Measurements from ENCODE around the gene CACNA1S. TPM values are rescaled to one million over a fixed set of nuclear protein-coding genes. Genes with fewer than 3 reads are reported as not detected.

Gene CACNA1S
- total RNA-seq, 4 donors from 2014 or later, result not detected

DNA sequence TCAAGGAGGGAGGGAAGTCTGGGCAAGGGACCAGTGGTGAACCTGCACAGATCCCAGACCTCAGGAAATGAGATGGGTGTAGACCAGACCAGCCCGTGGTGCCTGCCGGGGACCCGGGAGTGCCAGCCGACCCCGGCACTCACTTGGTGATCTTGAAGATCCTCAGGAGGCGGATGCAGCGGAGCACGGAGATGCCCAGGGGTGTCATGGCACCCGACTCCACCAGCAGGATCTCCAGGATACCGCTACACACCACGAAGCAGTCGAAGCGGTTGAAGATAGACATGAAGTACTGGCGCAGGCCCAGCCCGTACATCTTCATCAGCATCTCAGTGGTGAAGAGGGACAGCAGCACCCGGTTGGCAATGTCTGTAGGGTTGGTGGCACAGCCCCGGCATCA lies 34.5 kb downstream of the CACNA1S start:
- Histone ChIP-seq H3K27me3 (peaks cover 0 to 9% (median 0%) of the 10 kb centered on the region in 4 donors), H3K9me3 (no peaks in the 10 kb centered on the region), H3K4me3 (no peak overlapping the region), H3K36me3 (no peaks in the 10 kb centered on the region), H3K27ac (no peak overlapping the region), H3K4me1 (no peaks in the 10 kb centered on the region)
- TF ChIP-seq POLR2A (IDR thresholded peaks at IDR 0.05), result no peak
- TF ChIP-seq, protein P1, sequence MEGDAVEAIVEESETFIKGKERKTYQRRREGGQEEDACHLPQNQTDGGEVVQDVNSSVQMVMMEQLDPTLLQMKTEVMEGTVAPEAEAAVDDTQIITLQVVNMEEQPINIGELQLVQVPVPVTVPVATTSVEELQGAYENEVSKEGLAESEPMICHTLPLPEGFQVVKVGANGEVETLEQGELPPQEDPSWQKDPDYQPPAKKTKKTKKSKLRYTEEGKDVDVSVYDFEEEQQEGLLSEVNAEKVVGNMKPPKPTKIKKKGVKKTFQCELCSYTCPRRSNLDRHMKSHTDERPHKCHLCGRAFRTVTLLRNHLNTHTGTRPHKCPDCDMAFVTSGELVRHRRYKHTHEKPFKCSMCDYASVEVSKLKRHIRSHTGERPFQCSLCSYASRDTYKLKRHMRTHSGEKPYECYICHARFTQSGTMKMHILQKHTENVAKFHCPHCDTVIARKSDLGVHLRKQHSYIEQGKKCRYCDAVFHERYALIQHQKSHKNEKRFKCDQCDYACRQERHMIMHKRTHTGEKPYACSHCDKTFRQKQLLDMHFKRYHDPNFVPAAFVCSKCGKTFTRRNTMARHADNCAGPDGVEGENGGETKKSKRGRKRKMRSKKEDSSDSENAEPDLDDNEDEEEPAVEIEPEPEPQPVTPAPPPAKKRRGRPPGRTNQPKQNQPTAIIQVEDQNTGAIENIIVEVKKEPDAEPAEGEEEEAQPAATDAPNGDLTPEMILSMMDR (IDR thresholded peaks at IDR 0.05), result no peak
- no peak for DNase-seq
- intact Hi-C loops (cut with DNase I), result no loop called here
- WGBS, 2 donors, result 86 to 89% methylated on average over 17 of the region's 17 CpGs

DNA sequence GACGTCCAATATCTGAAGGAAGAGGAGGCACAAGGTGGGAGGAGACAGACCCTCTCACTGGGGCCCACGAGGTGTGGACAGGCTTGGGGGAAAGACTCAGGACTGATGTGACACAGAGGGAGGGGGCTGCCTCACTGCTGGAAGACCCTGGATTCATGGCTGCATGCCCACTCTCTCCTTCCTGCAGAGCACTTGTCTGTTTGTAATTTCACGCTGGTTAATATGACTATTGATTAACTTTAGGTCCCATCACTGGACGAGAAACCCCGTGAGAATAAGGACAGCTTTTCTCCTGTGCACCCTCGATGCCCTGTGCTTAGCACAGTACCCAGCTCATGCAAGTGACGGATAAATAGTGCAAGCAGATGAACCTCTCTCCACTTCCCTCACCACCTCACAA lies 35.1 kb downstream of the CACNA1S start:
- peaks cover 0 to 8% (median 0%) of the 10 kb centered on the region in 4 donors for H3K27me3 ChIP-seq
- TF ChIP-seq, protein P1 (IDR thresholded peaks at IDR 0.05), result no peak
- no peak for TF ChIP-seq POLR2A (IDR thresholded peaks at IDR 0.05)
- intact Hi-C loops (cut with DNase I), result no loop called here
- H3K4me1 ChIP-seq, result no peaks in the 10 kb centered on the region
- 69 to 76% methylated on average over 5 to 7 of the region's 7 CpGs for WGBS, 2 donors
- no peaks in the 10 kb centered on the region for H3K36me3 ChIP-seq
- H3K9me3 ChIP-seq, result no peaks in the 10 kb centered on the region
- no peak overlapping the region for H3K27ac ChIP-seq
- DNase-seq, result no peak
- no peak overlapping the region for H3K4me3 ChIP-seq

DNA sequence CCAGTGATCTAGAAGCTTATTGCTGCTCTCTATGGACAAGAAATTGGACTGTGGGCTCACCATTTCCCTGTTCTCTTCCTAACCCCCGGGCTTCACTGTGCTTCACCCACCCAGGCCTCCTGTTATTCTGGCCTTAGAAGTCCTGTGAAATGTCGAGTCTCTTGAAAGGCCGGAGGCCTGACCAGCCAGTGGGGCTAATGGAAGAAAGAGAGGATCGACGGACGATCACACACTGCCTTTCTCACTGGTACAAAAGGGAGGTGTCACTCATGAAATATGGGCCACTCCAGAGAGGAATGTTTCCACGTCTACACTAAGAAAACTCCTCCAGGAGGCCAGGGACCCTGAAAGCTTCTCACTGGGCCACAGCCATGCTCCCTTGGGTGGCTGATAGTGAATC lies 36.1 kb downstream of the CACNA1S start:
- TF ChIP-seq POLR2A (IDR thresholded peaks at IDR 0.05), result no peak
- TF ChIP-seq, protein P1 (IDR thresholded peaks at IDR 0.05), result no peak
- 78 to 82% methylated on average over 7 of the region's 7 CpGs for WGBS, 2 donors
- intact Hi-C loops (cut with DNase I), result no loop called here

DNA sequence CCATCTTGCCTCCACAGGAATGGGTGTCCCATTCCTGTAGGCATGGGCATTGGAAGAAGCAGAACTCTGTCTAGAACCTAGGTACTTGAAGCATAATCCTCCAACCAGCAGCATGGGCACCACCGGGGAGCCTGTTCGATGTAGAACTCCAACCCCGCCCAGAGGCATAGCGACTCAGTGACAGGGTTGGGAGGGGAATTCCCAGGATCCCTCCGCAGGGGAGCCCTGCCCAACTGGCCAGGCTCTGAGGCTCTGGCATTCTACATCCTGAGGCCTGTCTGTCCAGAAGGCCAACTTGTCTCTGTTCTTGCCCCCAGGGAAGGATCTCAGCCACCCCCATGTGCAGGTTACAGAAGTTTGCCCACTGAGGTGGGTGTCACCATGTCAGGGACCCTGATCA lies 38.2 kb downstream of the CACNA1S start:
- Histone ChIP-seq H3K27me3 (peaks cover 0 to 23% (median 0%) of the 10 kb centered on the region in 4 donors), H3K9me3 (no peaks in the 10 kb centered on the region), H3K36me3 (no peaks in the 10 kb centered on the region), H3K27ac (no peak overlapping the region), H3K4me3 (no peak overlapping the region), H3K4me1 (no peaks in the 10 kb centered on the region)
- TF ChIP-seq, protein P1 (IDR thresholded peaks at IDR 0.05), result no peak
- TF ChIP-seq POLR2A (IDR thresholded peaks at IDR 0.05), result no peak
- intact Hi-C loops (cut with DNase I), result no loop called here
- no CpG with 5 or more reads among the region's 5 CpGs for WGBS, 2 donors
- no peak for DNase-seq

More for the DNA sequence above, 36.1 kb downstream of the CACNA1S start:
- no peaks in the 10 kb centered on the region for H3K9me3 ChIP-seq
- H3K4me1 ChIP-seq, result no peaks in the 10 kb centered on the region
- H3K27me3 ChIP-seq, result peaks cover 0 to 8% (median 0%) of the 10 kb centered on the region in 4 donors
- no peak for DNase-seq
- H3K4me3 ChIP-seq, result no peak overlapping the region
- H3K27ac ChIP-seq, result no peak overlapping the region
- H3K36me3 ChIP-seq, result no peaks in the 10 kb centered on the region

DNA sequence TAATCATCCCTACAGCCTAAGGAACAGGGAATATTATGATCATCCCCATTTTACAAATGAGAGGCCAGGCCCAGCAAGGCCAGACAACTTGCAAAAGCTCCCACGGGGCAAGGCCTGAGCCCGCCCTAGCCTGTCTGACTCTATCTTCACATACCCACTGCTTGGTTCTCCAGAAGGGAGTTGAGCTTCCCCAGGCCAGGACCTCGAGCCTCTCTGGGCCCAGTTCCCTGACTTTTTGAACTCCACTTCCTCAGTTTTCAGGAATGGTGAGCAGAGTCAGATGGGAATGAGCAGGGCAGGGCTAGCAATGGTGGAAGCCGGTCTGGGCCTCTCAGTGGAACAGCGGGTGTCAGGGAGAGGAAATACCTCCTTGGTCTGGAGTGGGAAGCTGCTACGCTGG lies 39.3 kb downstream of the CACNA1S start:
- H3K9me3 ChIP-seq, result no peaks in the 10 kb centered on the region
- no peak overlapping the region for H3K27ac ChIP-seq
- no peak overlapping the region for H3K4me3 ChIP-seq
- intact Hi-C loops (cut with DNase I), result no loop called here
- DNase-seq, result no peak
- H3K36me3 ChIP-seq, result no peaks in the 10 kb centered on the region
- no peak for TF ChIP-seq POLR2A (IDR thresholded peaks at IDR 0.05)
- TF ChIP-seq, protein P1 (IDR thresholded peaks at IDR 0.05), result no peak
- H3K4me1 ChIP-seq, result no peaks in the 10 kb centered on the region
- peaks cover 0 to 25% (median 0%) of the 10 kb centered on the region in 4 donors for H3K27me3 ChIP-seq
- WGBS, 2 donors, result 70 to 100% methylated on average over 2 to 3 of the region's 6 CpGs

Measured in esophagus squamous epithelium (tissue), 5 donors.